ENCODE data around the gene NPHS2.

NPHS2 gene

DNA sequence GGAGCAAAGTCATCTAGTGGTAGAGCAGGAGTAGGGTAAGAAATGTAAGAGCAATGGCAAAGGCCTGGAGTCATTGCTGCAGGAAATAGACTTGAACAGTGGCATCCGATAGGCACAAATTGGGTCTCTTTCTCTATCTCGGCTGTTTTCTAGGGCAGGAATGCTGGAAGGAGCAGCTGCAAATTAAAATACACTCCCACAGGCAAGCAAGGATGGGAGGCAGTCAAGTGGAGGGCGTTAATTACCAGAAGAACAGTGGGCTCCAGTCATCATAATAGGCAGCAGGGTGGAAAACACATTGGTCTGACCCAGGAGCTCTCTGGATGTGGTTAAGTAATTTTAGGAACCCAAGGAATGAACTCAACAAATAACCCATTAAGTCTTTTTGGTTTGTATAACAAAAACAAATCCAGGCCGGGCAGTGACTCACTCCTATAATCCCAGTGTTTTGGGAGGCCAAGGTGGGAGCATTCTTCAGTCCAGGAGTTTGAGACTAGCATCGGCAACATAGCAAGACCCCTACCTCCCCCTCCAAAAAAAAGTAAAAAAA, 8.1 kb upstream of the NPHS2 start:
- H4K20me1 ChIP-seq (ENCODE audit: insufficient read depth, low read length) = no peaks in the 10 kb centered on the region
- H3K4me2 ChIP-seq (ENCODE audit: low read length) = no peak overlapping the region
- no peak overlapping the region for H3K27ac ChIP-seq (ENCODE audit: low read length)
- no peaks in the 10 kb centered on the region for H3K9me3 ChIP-seq (ENCODE audit: insufficient read depth, low read length)
- H3K4me3 ChIP-seq (ENCODE audit: low read length) = no peak overlapping the region
- H3K79me2 ChIP-seq (ENCODE audit: low read length) = no peaks in the 10 kb centered on the region
- no peaks in the 10 kb centered on the region for H3K27me3 ChIP-seq (ENCODE audit: low read depth, low read length)
- TF ChIP-seq, protein P1, sequence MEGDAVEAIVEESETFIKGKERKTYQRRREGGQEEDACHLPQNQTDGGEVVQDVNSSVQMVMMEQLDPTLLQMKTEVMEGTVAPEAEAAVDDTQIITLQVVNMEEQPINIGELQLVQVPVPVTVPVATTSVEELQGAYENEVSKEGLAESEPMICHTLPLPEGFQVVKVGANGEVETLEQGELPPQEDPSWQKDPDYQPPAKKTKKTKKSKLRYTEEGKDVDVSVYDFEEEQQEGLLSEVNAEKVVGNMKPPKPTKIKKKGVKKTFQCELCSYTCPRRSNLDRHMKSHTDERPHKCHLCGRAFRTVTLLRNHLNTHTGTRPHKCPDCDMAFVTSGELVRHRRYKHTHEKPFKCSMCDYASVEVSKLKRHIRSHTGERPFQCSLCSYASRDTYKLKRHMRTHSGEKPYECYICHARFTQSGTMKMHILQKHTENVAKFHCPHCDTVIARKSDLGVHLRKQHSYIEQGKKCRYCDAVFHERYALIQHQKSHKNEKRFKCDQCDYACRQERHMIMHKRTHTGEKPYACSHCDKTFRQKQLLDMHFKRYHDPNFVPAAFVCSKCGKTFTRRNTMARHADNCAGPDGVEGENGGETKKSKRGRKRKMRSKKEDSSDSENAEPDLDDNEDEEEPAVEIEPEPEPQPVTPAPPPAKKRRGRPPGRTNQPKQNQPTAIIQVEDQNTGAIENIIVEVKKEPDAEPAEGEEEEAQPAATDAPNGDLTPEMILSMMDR (IDR thresholded peaks at IDR 0.05; ENCODE audit: low read depth, low read length) = no peak
- TF ChIP-seq EZH2phosphoT487 (IDR thresholded peaks at IDR 0.05; ENCODE audit: low read depth) = no peak
- H2AFZ ChIP-seq (ENCODE audit: low read depth, low read length) = no peak overlapping the region
- no peak overlapping the region for H3K9ac ChIP-seq (ENCODE audit: low read length)
- H3K4me1 ChIP-seq (ENCODE audit: low read length) = no peaks in the 10 kb centered on the region
- H3K36me3 ChIP-seq (replicated peaks; ENCODE audit: low read depth, low read length) = no peaks in the 10 kb centered on the region

DNA sequence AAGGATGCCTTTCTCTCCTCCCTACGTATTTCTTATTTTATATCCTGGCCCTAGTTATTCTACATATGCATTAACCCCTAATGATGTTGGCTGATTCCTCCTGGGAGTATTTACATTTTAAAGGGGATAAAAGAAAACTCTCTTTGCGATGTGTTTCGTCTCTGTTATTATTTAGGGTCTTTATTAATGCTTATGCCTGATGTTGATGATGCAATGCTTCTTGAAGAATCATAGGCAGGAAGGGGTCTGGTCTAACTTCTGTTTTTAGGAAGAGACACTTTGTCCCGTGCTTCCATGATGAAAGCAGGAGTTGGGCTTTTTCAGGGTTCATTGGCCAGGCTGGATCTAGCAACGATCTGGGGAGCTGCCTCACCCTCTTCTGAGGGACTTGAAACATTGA, 761 bp upstream of the NPHS2 start:
- 0 out of 2 replicates have a peak, but pooled peaks cover 5% of the 10 kb centered on the region for H3K27me3 ChIP-seq (ENCODE audit: low read depth, low read length)
- H3K36me3 ChIP-seq (replicated peaks; ENCODE audit: low read depth, low read length) = no peaks in the 10 kb centered on the region
- H3K4me2 ChIP-seq (ENCODE audit: low read length) = no peak overlapping the region
- TF ChIP-seq EZH2phosphoT487 (IDR thresholded peaks at IDR 0.05; ENCODE audit: low read depth) = no peak
- TF ChIP-seq, protein P1 (IDR thresholded peaks at IDR 0.05; ENCODE audit: low read depth, low read length) = no peak
- H4K20me1 ChIP-seq (ENCODE audit: insufficient read depth, low read length) = no peaks in the 10 kb centered on the region
- no peak overlapping the region for H3K9ac ChIP-seq (ENCODE audit: low read length)
- H3K79me2 ChIP-seq (ENCODE audit: low read length) = no peaks in the 10 kb centered on the region
- no peak overlapping the region for H2AFZ ChIP-seq (ENCODE audit: low read depth, low read length)
- H3K4me3 ChIP-seq (ENCODE audit: low read length) = no peak overlapping the region
- H3K4me1 ChIP-seq (ENCODE audit: low read length) = no peaks in the 10 kb centered on the region
- no peak overlapping the region for H3K27ac ChIP-seq (ENCODE audit: low read length)
- H3K9me3 ChIP-seq (ENCODE audit: insufficient read depth, low read length) = no peaks in the 10 kb centered on the region

DNA sequence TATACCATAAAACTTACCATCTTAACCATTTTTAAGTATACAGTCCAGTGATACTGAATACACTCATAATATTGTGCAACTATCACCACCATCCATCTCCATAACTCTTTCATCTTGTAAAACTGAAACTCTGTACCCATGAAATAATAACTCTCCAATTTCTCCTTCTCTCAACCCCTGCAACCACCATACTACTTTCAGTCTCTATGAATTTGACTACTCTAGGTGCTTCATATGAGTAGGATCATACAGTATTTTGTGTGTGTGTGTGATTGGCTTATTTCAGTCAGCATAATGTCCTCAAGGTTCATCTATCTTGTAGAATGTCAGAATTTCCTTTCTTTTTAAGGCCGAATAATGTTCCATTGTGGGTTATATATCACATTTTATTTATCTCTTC, 17.7 kb downstream of the NPHS2 start:
- Histone ChIP-seq H3K9ac (ENCODE audit: low read length) (no peak overlapping the region), H2AFZ (ENCODE audit: low read depth, low read length) (no peak overlapping the region), H4K20me1 (ENCODE audit: insufficient read depth, low read length) (no peaks in the 10 kb centered on the region), H3K4me3 (ENCODE audit: low read length) (no peak overlapping the region), H3K36me3 (replicated peaks; ENCODE audit: low read depth, low read length) (no peaks in the 10 kb centered on the region), H3K79me2 (ENCODE audit: low read length) (no peaks in the 10 kb centered on the region), H3K27ac (ENCODE audit: low read length) (no peak overlapping the region), H3K9me3 (ENCODE audit: insufficient read depth, low read length) (no peaks in the 10 kb centered on the region), H3K4me2 (ENCODE audit: low read length) (no peak overlapping the region), H3K27me3 (ENCODE audit: low read depth, low read length) (no peaks in the 10 kb centered on the region), H3K4me1 (ENCODE audit: low read length) (no peaks in the 10 kb centered on the region)
- no peak for TF ChIP-seq EZH2phosphoT487 (IDR thresholded peaks at IDR 0.05; ENCODE audit: low read depth)
- TF ChIP-seq, protein P1 (IDR thresholded peaks at IDR 0.05; ENCODE audit: low read depth, low read length) = no peak

DNA sequence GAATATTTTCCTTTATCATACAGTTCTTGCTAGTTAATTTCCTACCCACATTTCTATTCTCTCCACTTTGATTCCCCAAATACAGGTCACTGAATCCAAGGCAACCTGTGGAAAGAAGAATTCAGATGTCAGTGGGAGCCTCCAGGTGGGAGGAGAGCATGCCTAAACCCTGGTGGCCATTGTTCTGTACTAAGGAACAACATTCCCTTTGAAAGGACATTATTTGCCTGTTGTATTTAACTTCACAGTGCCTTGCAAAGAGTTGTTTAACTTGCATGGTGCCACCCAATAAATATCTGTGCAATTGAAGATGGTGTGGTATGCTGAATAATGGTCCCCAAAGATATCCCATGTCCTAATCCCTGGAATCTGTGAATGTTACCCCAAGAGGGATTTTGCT, 21.3 kb downstream of the NPHS2 start:
- no peaks in the 10 kb centered on the region for H3K27me3 ChIP-seq (ENCODE audit: low read depth, low read length)
- H3K4me1 ChIP-seq (ENCODE audit: low read length) = peaks cover 25% of the 10 kb centered on the region
- no peak overlapping the region for H3K4me2 ChIP-seq (ENCODE audit: low read length)
- no peaks in the 10 kb centered on the region for H4K20me1 ChIP-seq (ENCODE audit: insufficient read depth, low read length)
- H3K9ac ChIP-seq (ENCODE audit: low read length) = no peak overlapping the region
- H3K79me2 ChIP-seq (ENCODE audit: low read length) = no peaks in the 10 kb centered on the region
- H3K36me3 ChIP-seq (replicated peaks; ENCODE audit: low read depth, low read length) = no peaks in the 10 kb centered on the region
- H3K4me3 ChIP-seq (ENCODE audit: low read length) = no peak overlapping the region
- no peak overlapping the region for H3K27ac ChIP-seq (ENCODE audit: low read length)
- no peak overlapping the region for H2AFZ ChIP-seq (ENCODE audit: low read depth, low read length)
- TF ChIP-seq, protein P1 (IDR thresholded peaks at IDR 0.05; ENCODE audit: low read depth, low read length) = no peak
- TF ChIP-seq EZH2phosphoT487 (IDR thresholded peaks at IDR 0.05; ENCODE audit: low read depth) = no peak
- no peaks in the 10 kb centered on the region for H3K9me3 ChIP-seq (ENCODE audit: insufficient read depth, low read length)

Data from OCI-LY3 (cell line).